ENCODE data around the gene GRK4.
"Not testable (repeated sequence)": the region's sequence is repeated elsewhere in the genome, so short reads cannot be mapped to it uniquely, and the experiment has no call there.

Gene GRK4

GRCh38 chr4:2963175-2963965, at the start of gene GRK4, which contains the start of gene NOP14:
Gene GRK4, plus strand, starts transcription at chr4:2963571. Its CDS starts 500 bp downstream, at chr4:2964071.
Gene NOP14, minus strand, starts transcription at chr4:2963406. Its CDS starts 87 bp downstream, at chr4:2963319.
- in situ Hi-C loops (cut with HindIII; ENCODE audit: low pct_ligation_motif_present, low sequenced_read_pairs): no loop called here
- Histone ChIP-seq H3K27me3 (replicated peaks) (no peaks in the 10 kb centered on the region), H3K36me3 (replicated peaks) (no peaks in the 10 kb centered on the region), H3K4me3 (ENCODE audit: low read depth, low read length) (peak within 1 kb of the TSS; percentile 77), H3K27ac (peak within 1 kb of the TSS; percentile 80)
- TF ChIP-seq CTCF (IDR thresholded peaks at IDR 0.05; ENCODE audit: low read depth, low read length, missing control alignments): peak; percentile 15
- peak; percentile 97 for DNase-seq

- no peak for TF ChIP-seq CTCF (IDR thresholded peaks at IDR 0.05; ENCODE audit: low read depth, low read length, missing control alignments)
- no peak for DNase-seq
- Histone ChIP-seq H3K27ac (no peak overlapping the region), H3K36me3 (replicated peaks) (peaks cover 57% of the 10 kb centered on the region), H3K4me3 (ENCODE audit: low read depth, low read length) (no peak overlapping the region), H3K27me3 (replicated peaks) (no peaks in the 10 kb centered on the region)
- in situ Hi-C loops (cut with HindIII; ENCODE audit: low pct_ligation_motif_present, low sequenced_read_pairs): no loop called here
These were observed 48.9 kb upstream of the GRK4 start for GRCh38 chr4:2914256-2915126.

GRCh38 chr4:2915789-2916188, 47.6 kb upstream of the GRK4 start:
- no peak overlapping the region for H3K4me3 ChIP-seq (ENCODE audit: low read depth, low read length)
- peaks cover 48% of the 10 kb centered on the region for H3K36me3 ChIP-seq (replicated peaks)
- TF ChIP-seq CTCF (IDR thresholded peaks at IDR 0.05; ENCODE audit: low read depth, low read length, missing control alignments): no peak
- H3K27ac ChIP-seq: no peak overlapping the region
- no peak for DNase-seq
- no peaks in the 10 kb centered on the region for H3K27me3 ChIP-seq (replicated peaks)
- in situ Hi-C loops (cut with HindIII; ENCODE audit: low pct_ligation_motif_present, low sequenced_read_pairs): no loop called here

GRCh38 chr4:2916696-2917095, 46.7 kb upstream of the GRK4 start:
- in situ Hi-C loops (cut with HindIII; ENCODE audit: low pct_ligation_motif_present, low sequenced_read_pairs); H3K4me3 ChIP-seq (ENCODE audit: low read depth, low read length); H3K27ac ChIP-seq; H3K27me3 ChIP-seq (replicated peaks); DNase-seq: not testable (repeated sequence)
- peaks cover 41% of the 10 kb centered on the region for H3K36me3 ChIP-seq (replicated peaks)

GRCh38 chr4:2918300-2918699, 45.1 kb upstream of the GRK4 start:
- DNase-seq; H3K4me3 ChIP-seq (ENCODE audit: low read depth, low read length); H3K27me3 ChIP-seq (replicated peaks); in situ Hi-C loops (cut with HindIII; ENCODE audit: low pct_ligation_motif_present, low sequenced_read_pairs); H3K27ac ChIP-seq: not testable (repeated sequence)
- H3K36me3 ChIP-seq (replicated peaks): peaks cover 31% of the 10 kb centered on the region

- H3K36me3 ChIP-seq (replicated peaks): peaks cover 32% of the 10 kb centered on the region
- H3K27me3 ChIP-seq (replicated peaks); in situ Hi-C loops (cut with HindIII; ENCODE audit: low pct_ligation_motif_present, low sequenced_read_pairs); DNase-seq; H3K27ac ChIP-seq; H3K4me3 ChIP-seq (ENCODE audit: low read depth, low read length): not testable (repeated sequence)
These were observed 44.7 kb upstream of the GRK4 start for GRCh38 chr4:2918714-2919113.

GRCh38 chr4:2922453-2923101, 40.8 kb upstream of the GRK4 start:
- Histone ChIP-seq H3K27ac (peak overlapping the region; percentile 98), H3K36me3 (replicated peaks) (peaks cover 23% of the 10 kb centered on the region)
- in situ Hi-C loops (cut with HindIII; ENCODE audit: low pct_ligation_motif_present, low sequenced_read_pairs); H3K27me3 ChIP-seq (replicated peaks); H3K4me3 ChIP-seq (ENCODE audit: low read depth, low read length): not testable (repeated sequence)
- DNase-seq: peak; percentile 84
